Measurements from ENCODE around the gene PHC2. TPM values are rescaled to one million over a fixed set of nuclear protein-coding genes. Genes with fewer than 3 reads are reported as not detected.

The PHC2 gene
- total RNA-seq, 1 donor from 2014 or later: 287 TPM

DNA sequence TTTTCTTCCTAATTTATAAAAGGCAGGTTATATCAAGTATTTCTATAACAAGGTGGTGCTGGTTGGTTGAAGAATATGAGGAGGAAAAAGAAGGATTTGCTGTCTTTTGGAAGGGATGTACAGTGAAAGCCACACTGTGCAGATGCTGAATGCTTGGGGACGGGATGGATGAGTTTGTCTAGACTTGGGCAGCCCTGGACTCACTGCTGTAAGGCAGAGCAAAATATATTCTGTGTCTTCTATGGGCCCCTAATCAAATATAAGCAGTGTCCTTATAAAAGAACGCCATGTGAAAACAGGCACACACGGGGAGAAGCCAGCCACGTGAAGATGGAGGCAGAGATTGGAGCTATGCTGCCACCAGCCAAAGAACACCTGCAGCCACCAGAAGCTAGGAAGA lies 47.4 kb downstream of the PHC2 start:
- Mint-ChIP-seq H3K27me3 (ENCODE audit: unreplicated experiment) (peaks cover 6% of the 10 kb centered on the region), H3K27ac (ENCODE audit: unreplicated experiment) (peak overlapping the region; percentile 3)
- TF ChIP-seq, protein P1, sequence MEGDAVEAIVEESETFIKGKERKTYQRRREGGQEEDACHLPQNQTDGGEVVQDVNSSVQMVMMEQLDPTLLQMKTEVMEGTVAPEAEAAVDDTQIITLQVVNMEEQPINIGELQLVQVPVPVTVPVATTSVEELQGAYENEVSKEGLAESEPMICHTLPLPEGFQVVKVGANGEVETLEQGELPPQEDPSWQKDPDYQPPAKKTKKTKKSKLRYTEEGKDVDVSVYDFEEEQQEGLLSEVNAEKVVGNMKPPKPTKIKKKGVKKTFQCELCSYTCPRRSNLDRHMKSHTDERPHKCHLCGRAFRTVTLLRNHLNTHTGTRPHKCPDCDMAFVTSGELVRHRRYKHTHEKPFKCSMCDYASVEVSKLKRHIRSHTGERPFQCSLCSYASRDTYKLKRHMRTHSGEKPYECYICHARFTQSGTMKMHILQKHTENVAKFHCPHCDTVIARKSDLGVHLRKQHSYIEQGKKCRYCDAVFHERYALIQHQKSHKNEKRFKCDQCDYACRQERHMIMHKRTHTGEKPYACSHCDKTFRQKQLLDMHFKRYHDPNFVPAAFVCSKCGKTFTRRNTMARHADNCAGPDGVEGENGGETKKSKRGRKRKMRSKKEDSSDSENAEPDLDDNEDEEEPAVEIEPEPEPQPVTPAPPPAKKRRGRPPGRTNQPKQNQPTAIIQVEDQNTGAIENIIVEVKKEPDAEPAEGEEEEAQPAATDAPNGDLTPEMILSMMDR (IDR thresholded peaks at IDR 0.05; ENCODE audit: partially characterized antibody, unreplicated experiment): no peak

DNA sequence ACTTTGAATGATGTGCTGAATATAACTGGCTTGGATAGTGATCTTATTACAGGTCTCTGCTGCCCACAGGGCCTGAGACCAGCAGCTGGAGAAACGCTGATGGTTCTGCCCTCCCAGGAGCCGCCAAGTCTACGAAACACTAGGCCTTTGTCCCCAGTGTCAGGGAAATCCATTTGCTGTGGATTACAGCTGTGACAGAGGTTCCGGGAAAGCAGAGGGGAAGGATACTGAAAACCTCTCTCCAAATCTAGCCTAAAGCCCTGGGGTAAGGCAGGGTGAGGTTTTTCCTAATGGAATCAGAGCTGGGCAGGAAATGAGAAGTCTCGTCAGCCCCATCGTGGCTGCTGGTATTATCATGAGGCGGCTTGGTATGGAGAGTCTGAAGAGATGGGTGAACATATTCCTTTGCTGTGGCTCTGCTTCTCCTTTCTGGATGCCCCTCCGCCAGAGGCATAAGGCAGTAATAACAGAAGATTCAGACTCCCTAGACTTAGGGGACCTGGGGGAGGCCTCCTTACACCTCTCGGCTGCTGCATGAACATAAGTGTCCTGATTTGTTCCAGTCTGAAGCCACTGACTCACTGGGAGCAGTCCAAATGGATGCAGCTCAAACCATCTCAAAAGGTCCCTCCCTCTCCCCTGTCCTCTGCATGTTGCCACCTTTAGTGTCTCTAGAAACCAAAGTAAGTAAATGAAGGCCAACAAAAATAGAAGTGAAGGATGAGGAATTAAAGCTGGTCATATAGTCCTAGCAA lies 48.1 kb downstream of the PHC2 start:
- Mint-ChIP-seq H3K4me3 (ENCODE audit: unreplicated experiment) (no peak overlapping the region), H3K9me3 (ENCODE audit: unreplicated experiment) (peaks cover 3% of the 10 kb centered on the region), H3K36me3 (ENCODE audit: unreplicated experiment) (no peaks in the 10 kb centered on the region), H3K27ac (ENCODE audit: unreplicated experiment) (peak overlapping the region; percentile 5), H3K4me1 (ENCODE audit: low read depth, unreplicated experiment) (peaks cover 38% of the 10 kb centered on the region), H3K27me3 (ENCODE audit: unreplicated experiment) (peaks cover 6% of the 10 kb centered on the region)
- TF ChIP-seq, protein P1 (IDR thresholded peaks at IDR 0.05; ENCODE audit: partially characterized antibody, unreplicated experiment): no peak
- DNase-seq: no peak

More for the DNA sequence above, 47.4 kb downstream of the PHC2 start:
- Mint-ChIP-seq H3K36me3 (ENCODE audit: unreplicated experiment) (no peaks in the 10 kb centered on the region), H3K4me1 (ENCODE audit: low read depth, unreplicated experiment) (peaks cover 34% of the 10 kb centered on the region), H3K4me3 (ENCODE audit: unreplicated experiment) (no peak overlapping the region), H3K9me3 (ENCODE audit: unreplicated experiment) (peaks cover 3% of the 10 kb centered on the region)
- DNase-seq: no peak

DNA sequence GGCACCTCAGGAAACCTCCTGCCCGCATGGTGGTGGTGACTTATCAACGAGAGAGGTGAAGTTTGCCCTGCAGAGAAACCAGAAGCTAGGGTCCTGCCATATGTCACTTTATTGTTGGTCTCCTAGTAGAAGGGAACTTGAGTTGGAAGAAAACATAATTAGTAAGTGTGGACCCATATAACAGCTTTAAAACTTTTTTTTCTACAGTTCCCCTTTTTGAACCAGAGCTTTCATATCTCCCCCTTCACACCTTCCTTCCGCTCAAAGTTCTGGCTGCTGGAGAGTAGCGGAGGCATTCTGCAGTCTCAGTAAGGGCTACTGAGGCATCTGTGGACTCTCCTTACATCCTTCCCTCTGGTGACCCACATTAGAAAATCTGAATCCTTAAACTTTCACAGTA lies 48.9 kb downstream of the PHC2 start:
- Mint-ChIP-seq H3K27ac (ENCODE audit: unreplicated experiment) (peak overlapping the region; percentile 5), H3K4me1 (ENCODE audit: low read depth, unreplicated experiment) (peaks cover 40% of the 10 kb centered on the region), H3K4me3 (ENCODE audit: unreplicated experiment) (no peak overlapping the region), H3K27me3 (ENCODE audit: unreplicated experiment) (peaks cover 6% of the 10 kb centered on the region), H3K9me3 (ENCODE audit: unreplicated experiment) (peaks cover 3% of the 10 kb centered on the region), H3K36me3 (ENCODE audit: unreplicated experiment) (no peaks in the 10 kb centered on the region)
- TF ChIP-seq, protein P1 (IDR thresholded peaks at IDR 0.05; ENCODE audit: partially characterized antibody, unreplicated experiment): no peak
- no peak for DNase-seq

DNA sequence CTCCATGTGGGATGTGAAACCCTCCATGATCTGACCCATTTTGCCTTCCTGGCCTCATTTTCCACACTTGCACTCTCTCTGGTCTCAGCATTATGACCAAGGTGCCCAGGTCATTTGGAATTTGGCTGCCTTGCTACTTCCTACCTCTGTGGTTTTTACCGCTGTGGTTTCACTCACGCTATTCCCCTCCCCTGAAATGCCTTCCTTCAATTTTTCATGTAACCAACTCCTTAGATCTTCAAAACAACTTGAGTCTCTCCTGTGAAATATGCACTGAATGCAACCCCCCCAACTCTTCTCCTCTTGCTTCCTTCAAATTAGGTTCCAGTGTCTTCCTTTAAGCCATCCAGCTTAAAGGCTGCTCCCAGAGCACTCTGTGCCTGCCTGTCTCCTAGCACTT lies 50.1 kb downstream of the PHC2 start:
- H3K4me1 Mint-ChIP-seq (ENCODE audit: low read depth, unreplicated experiment): peaks cover 40% of the 10 kb centered on the region
- peaks cover 3% of the 10 kb centered on the region for H3K9me3 Mint-ChIP-seq (ENCODE audit: unreplicated experiment)
- H3K4me3 Mint-ChIP-seq (ENCODE audit: unreplicated experiment): peak overlapping the region; percentile 9
- no peaks in the 10 kb centered on the region for H3K36me3 Mint-ChIP-seq (ENCODE audit: unreplicated experiment)
- no peak for DNase-seq
- H3K27ac Mint-ChIP-seq (ENCODE audit: unreplicated experiment): peak overlapping the region; percentile 14
- TF ChIP-seq, protein P1 (IDR thresholded peaks at IDR 0.05; ENCODE audit: partially characterized antibody, unreplicated experiment): no peak
- peaks cover 6% of the 10 kb centered on the region for H3K27me3 Mint-ChIP-seq (ENCODE audit: unreplicated experiment)

DNA sequence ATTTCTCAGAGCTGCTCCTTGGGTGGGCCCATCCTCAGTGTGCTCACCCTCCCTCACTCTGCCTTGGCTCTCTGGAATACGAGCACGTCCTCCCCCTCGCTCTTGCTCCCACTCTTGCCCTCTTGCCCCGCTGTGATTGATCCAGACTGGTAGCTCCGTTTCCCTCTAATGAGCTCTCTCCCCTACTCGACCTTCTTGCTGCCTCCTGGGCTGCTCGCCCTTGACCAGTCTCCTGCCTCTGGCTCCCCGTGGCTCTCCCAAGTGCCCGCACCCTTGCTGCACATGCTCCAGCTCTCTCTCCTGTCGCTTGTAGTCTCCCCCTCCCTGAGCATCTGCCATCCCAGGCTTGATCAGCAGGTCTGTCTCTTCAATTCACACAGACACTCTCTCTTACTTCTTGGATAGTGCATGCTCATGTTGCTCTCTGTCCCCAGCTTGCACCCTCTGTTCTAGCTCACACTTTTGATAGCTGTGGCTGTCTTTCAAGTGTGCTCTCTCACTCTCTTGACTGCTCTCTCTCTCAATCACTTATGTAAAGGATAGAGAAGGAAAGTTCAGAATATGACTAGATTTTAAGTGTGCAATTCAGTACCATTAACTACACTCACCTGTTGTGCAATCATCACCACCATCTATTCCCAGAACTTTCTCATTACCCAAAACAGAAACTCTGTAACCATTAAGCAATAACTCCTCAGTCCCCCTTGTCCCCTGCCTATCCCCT lies 51.1 kb downstream of the PHC2 start:
- peak overlapping the region; percentile 67 for H3K4me3 Mint-ChIP-seq (ENCODE audit: unreplicated experiment)
- no peak for DNase-seq
- H3K9me3 Mint-ChIP-seq (ENCODE audit: unreplicated experiment): peaks cover 3% of the 10 kb centered on the region
- H3K27ac Mint-ChIP-seq (ENCODE audit: unreplicated experiment): peak overlapping the region; percentile 69
- peaks cover 9% of the 10 kb centered on the region for H3K27me3 Mint-ChIP-seq (ENCODE audit: unreplicated experiment)
- peaks cover 44% of the 10 kb centered on the region for H3K4me1 Mint-ChIP-seq (ENCODE audit: low read depth, unreplicated experiment)
- TF ChIP-seq, protein P1 (IDR thresholded peaks at IDR 0.05; ENCODE audit: partially characterized antibody, unreplicated experiment): no peak
- H3K36me3 Mint-ChIP-seq (ENCODE audit: unreplicated experiment): no peaks in the 10 kb centered on the region

Data from glutamatergic neuron (in vitro differentiated cells).